HG03108 (cell line): ENCODE results near the gene MBOAT1.
"Not testable (repeated sequence)": the region's sequence is repeated elsewhere in the genome, so short reads cannot be mapped to it uniquely, and the experiment has no call there.

Experiments
- ATAC-seq: cut with Tn5 transposase; IDR thresholded peaks from one replicate; pipeline ENCODE4 v1.9.1; 2021; ENCODE audit warnings: moderate library complexity; ENCODE audit not compliant: unreplicated experiment

The MBOAT1 gene, protein sequence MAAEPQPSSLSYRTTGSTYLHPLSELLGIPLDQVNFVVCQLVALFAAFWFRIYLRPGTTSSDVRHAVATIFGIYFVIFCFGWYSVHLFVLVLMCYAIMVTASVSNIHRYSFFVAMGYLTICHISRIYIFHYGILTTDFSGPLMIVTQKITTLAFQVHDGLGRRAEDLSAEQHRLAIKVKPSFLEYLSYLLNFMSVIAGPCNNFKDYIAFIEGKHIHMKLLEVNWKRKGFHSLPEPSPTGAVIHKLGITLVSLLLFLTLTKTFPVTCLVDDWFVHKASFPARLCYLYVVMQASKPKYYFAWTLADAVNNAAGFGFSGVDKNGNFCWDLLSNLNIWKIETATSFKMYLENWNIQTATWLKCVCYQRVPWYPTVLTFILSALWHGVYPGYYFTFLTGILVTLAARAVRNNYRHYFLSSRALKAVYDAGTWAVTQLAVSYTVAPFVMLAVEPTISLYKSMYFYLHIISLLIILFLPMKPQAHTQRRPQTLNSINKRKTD

DNA sequence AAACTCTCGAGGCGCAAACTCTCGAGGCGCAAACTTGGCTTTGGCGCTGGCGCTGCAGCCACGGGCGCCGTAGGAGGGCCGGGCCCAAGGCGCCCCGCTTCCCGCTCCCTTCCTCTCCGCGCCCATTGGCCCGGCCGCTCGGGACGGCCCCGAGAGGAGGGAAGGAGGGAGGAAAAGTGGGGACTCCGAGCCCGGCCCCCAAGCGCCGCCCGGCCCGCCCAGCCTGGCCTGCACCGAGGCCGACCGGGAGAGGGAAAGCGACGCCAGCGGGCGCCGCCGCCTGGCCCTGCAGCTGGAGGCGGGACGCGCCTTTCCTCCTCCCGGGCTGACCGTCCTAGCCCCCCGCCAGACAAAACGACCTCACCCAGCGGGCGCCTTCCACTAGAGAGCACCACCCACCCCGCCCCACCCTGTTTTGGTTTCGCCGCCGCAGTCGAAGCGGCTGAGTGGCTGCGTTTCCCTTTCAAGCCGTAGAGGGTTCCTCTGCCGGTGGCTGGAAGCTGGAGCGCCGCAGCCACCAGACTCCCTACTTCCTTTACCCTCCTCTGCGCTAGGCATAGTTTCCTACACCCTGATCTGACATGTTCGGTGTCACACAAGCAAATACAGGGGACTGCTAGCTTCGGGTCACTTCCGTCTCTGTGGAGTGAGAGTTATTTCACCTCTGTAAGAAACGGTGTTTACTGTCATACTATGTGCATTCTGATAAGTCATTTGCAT lies at the start of gene MBOAT1:
TSS of gene MBOAT1 (minus strand) at position 78 of the 720 bp plus-strand sequence. CDS start 235 bp downstream, outside the sequence.
- peak; percentile 87 for ATAC-seq

DNA sequence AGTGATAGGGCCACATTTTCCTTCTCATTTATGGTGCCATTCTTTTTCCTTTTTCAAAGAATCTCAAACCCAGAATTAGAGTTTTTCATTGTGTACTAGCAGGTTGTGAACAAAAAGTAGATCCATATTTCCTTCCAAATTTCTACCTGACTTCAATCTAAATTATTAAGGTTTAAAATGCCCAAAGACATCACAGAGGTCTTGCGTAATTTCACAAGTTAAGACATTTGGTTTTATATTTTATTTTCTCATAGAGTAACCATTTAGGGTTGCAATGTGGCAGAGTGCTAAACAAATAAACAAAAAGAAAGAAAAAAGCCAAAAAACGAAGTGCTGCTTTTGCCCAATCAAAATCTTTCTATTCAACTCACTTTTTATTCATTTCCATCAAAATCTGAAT lies 49.4 kb upstream of the MBOAT1 start:
- ATAC-seq = no peak

DNA sequence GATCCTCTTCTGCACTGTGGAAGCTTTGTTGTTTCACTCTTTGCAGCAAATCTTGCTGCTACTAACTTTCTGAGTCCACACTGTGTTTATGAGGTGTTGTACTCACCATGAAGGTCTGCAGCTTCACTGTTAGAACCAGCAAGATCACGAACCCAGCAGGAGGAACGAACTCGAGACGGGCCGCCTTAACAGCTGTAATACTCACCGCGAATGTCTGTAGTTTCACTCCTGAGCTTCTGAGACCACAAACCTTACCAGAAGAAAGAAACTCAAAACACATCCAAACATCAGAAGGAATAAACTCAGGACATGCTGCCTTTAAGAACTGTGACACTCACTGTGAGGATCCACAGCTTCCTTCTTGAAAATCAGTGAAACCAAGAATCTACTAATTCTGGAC lies 48.1 kb upstream of the MBOAT1 start:
- no peak for ATAC-seq

DNA sequence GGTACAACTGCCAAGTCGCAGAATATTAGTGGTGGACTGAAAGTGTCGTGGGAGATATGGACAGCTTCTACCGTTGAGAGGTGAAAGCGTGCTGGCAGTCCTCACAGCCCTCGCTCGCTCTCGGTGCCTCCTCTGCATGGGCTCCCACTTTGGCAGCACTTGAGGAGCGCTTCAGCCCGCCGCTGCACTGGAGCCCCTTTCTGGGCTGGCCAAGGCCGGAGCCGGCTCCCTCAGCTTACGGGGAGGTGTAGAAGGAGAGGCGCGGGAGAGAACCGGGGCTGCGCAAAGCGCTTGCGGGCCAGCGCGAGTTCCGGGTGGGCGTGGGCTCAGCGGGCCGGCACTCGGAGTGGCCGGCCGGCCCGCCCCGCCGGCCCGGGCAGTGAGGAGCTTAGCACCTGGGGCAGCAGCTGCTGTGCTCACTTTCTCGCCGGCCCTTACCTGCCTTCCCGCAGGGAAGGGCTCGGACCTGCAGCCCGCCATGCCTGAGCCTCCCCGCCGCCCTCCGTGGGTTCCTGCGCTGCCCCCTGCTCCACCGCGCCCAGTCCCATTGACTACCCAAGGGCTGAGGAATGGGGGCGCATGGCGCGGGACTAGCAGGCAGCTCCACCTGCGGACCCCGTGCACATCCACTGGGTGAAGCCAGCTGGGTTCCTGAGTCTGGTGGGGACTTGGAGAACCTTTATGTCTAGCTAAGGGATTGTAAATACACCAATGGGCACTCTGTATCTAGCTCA lies 47.2 kb upstream of the MBOAT1 start:
- no peak for ATAC-seq

DNA sequence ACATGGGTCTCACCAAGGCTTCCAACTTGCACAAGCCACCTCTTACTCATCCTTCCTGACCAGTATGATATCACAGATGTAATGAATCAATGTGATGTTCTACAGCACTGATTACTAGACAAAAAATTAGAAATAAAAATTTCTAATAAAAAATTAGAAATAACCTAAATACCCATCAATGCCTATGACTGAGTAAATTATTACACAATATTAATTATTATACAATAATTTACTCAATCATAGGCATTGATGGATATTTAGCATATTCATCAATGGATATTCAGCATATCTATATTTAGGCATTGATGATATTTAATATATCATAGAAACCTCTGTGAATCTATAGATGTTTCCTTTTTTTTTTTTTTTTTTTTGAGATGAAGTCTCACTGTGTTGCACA lies 43.2 kb upstream of the MBOAT1 start:
- no peak for ATAC-seq

GRCh38 chr6:20254295-20254694 lies 42.0 kb upstream of the MBOAT1 start:
- no peak for ATAC-seq

DNA sequence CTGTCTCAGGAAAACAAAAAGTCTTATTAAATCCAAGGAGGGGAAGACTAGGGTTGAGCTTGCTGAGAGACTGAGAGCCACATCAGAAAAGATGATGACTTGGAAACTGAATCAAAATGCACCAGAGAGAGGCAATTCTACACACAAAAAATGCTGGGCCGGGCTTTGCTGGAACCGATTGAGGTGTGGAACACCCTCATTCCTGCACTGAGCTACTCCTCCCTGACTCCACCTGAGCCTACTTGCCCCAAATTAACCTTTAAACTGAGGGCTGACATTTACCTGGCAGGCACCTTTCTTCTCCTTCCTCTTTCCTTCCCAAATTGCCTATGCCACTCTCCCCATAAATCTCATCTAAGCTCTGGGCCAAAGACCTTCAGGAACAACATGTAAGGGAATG lies 40.8 kb upstream of the MBOAT1 start:
- no peak for ATAC-seq

GRCh38 chr6:20252311-20252710 lies 40.0 kb upstream of the MBOAT1 start:
- ATAC-seq = no peak

DNA sequence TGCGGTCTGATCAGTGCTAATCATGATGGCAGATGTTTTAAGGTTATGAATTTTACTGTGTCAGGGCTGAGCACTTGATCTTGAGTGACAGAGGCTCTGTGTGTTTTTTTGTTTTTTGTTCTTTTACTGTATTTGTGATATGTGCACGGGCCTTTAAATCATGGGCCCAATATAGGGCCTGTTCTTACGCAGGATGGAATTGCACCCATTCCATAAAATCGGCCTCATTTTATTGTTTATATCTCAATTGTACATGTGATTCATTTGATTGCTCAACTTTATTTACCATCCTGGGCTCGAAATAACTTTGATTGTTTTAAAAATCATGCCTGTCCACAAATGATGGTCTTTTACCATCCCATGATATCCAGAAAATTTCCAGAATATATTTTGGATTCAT lies 39.3 kb upstream of the MBOAT1 start:
- ATAC-seq = no peak

- ATAC-seq = no peak
These were observed 33.9 kb upstream of the MBOAT1 start for GRCh38 chr6:20246125-20246524.

- not testable (repeated sequence) for ATAC-seq
These were observed 32.8 kb upstream of the MBOAT1 start for GRCh38 chr6:20244807-20245681.

- no peak for ATAC-seq
These were observed 31.0 kb upstream of the MBOAT1 start for GRCh38 chr6:20243288-20243687.

DNA sequence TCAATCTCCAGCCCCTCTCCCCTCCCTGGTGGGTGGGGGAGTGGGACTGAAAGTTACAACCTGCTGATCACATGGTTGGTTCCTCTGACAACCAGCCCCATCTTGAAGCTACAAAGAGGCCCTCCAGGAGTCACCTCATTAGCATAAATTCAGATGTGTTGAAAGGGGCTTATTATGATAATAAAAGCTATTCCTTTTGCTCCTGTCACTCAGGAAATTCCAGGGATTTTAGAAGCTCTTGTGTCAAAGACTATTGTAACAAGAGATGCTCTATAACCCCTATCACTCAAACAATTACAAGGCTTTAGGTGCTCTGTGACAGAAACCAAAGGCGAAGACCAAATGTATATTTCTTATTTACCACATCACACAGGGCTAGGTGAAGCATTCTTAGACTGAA lies 30.1 kb upstream of the MBOAT1 start:
- ATAC-seq = no peak

DNA sequence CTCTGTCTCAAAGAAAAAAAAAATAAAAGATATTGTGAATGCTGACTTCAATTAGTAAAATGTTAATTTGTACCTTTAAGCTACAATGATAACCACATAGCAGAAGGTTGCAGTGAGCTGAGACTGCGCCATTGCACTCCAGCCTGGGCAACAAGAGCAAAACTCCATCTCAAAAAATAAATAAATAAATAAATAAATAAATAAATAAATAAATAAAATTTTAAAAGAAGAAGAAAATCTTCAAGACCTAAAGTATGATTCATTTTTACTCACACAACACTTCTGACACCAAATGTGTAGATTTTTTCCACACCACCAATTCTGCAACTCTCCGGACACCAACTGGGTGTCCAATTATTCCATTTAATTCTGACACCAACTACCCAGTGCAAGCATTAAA lies 28.8 kb upstream of the MBOAT1 start:
- ATAC-seq = no peak

- ATAC-seq = no peak
These were observed 26.7 kb upstream of the MBOAT1 start for GRCh38 chr6:20238688-20239587.

DNA sequence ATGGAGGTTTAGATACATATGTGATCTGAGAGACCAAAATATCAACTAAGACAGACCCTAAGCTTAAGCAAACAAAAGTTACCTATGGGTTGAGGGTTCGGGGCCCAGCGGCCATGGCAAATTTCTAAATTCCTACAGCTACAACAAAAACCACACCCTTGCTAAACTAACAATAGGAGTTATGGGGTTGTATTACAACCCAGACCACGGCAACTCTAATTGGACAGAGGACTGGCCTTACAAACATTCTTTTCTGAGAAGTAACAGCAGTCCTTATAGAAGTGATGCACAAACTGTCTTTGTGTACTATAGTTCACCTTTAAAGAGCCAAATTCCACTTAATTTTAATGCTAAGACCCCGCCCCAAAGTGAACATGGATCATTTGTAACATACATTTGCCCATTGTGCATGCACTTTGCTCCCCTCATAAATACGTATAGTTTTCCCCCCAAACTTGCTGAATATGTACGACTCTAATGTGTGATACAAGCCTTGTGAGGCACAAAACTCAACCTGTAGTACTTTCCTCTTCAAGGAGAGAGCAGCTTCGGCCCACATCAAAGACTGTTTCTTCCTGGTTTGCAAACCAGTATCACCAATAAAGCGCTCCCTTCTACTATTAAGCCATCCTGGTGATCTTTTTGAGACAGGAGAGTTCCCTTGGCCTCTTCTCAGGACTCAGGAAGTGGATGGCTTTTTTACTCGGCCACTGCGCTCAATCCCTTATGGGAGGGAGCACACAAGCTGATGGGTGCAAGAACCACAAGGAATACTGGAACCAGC lies 25.6 kb upstream of the MBOAT1 start:
- ATAC-seq = no peak

GRCh38 chr6:20236909-20237600 lies 24.8 kb upstream of the MBOAT1 start:
- no peak for ATAC-seq

DNA sequence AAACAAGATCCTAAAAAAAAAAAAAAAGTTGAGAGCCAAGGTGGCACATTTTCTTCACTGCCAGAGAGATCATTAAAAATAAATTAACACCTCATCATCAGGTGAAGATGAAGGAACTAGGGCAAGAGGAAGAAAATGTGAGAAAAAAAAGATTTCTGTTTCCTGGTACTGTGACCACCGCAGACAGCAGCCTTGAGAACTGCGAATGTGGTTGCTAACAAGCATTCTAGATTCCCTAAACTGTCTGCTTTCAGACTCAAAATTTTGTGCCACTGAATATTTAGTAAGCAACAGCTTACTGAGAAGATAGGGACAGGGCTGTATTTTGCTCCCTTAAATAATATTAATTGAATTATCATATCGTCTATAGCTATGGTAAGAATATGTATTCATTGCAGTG lies 24.1 kb upstream of the MBOAT1 start:
- ATAC-seq = no peak
